Activated naive CD4-positive, alpha-beta T cell treated with anti-CD3 and anti-CD28 coated beads for 36 hours (primary cell): ENCODE data around the gene SYTL2. TPM values are rescaled to one million over a fixed set of nuclear protein-coding genes. Genes with fewer than 3 reads are reported as not detected.
"Not testable (repeated sequence)": the region's sequence is repeated elsewhere in the genome, so short reads cannot be mapped to it uniquely, and the experiment has no call there.

Source experiments
- CTCF ChIA-PET: fragments of 350-600 bp; sonication (Branson Sonifier 250); formaldehyde crosslinking; loops from one replicate; lab custom pipeline; 2021; ENCODE audit warnings: antibody characterized with exemption; lab: Charles Lee
- DNase-seq: peaks from one replicate; pipeline ENCODE4 v3.0.0-alpha.2; 2020
- H3K27ac Mint-ChIP-seq: one replicate; pipeline ENCODE4 v1.8.0; 2021; ENCODE audit warnings: mild to moderate bottlenecking, mixed read lengths
- H3K27me3 Mint-ChIP-seq: one replicate; pipeline ENCODE4 v1.8.0; 2021; ENCODE audit warnings: low read depth, mixed read lengths
- H3K36me3 Mint-ChIP-seq: one replicate; pipeline ENCODE4 v1.8.0; 2021; ENCODE audit warnings: low read depth, mixed read lengths
- H3K4me1 Mint-ChIP-seq: one replicate; pipeline ENCODE4 v1.8.0; 2021; ENCODE audit warnings: low read depth, mixed read lengths
- H3K4me3 Mint-ChIP-seq: one replicate; pipeline ENCODE4 v1.8.0; 2021; ENCODE audit warnings: mild to moderate bottlenecking, moderate library complexity, mixed read lengths
- H3K9me3 Mint-ChIP-seq: one replicate; pipeline ENCODE4 v1.8.0; 2021; ENCODE audit warnings: mixed read lengths
- intact Hi-C: fragments of 100-400 bp; cut with micrococcal nuclease; formaldehyde crosslinking; loops from one replicate; pipeline ENCODE4 v1.15.1; 2023
- total RNA-seq, 2 experiments: library from RNA; stranded (reverse); gene quantifications; one replicate each; pipeline ENCODE4 v1.2.3, GENCODE V29; 2021

SYTL2 gene, protein sequence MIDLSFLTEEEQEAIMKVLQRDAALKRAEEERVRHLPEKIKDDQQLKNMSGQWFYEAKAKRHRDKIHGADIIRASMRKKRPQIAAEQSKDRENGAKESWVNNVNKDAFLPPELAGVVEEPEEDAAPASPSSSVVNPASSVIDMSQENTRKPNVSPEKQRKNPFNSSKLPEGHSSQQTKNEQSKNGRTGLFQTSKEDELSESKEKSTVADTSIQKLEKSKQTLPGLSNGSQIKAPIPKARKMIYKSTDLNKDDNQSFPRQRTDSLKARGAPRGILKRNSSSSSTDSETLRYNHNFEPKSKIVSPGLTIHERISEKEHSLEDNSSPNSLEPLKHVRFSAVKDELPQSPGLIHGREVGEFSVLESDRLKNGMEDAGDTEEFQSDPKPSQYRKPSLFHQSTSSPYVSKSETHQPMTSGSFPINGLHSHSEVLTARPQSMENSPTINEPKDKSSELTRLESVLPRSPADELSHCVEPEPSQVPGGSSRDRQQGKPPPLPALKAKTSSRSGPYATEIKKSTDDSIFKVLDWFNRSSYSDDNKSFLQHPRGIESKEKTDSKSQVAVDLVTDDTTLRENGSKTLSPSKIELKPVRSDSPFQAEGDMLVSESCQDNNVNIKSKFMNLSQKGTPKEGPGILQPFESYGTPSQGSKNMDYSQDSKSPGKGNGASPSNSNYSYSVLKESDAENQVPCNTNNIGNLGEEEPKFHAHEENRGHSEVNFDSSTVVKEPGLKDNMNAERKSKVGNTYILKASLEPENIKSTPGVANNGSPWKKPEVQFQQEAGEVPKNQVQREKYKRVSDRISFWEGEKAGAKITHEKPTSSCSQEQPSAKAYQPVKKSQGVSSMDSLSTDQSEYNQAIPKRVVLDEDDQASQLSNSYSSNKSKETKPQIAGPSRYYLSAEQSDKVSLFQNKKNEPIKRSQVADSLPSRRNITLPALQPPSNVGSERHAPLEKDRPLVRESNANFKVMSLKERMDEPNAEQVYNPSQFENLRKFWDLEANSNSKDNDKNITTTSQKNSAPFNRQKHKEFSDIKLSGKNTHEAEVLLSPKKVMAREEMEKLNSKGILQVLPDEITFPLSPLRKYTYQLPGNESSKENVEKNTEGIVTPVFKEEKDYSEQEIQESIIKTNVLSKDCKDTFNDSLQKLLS (N-terminal part only)
- total RNA-seq = 10 to 100 TPM; 13.8 to 13.9 TPM

DNA sequence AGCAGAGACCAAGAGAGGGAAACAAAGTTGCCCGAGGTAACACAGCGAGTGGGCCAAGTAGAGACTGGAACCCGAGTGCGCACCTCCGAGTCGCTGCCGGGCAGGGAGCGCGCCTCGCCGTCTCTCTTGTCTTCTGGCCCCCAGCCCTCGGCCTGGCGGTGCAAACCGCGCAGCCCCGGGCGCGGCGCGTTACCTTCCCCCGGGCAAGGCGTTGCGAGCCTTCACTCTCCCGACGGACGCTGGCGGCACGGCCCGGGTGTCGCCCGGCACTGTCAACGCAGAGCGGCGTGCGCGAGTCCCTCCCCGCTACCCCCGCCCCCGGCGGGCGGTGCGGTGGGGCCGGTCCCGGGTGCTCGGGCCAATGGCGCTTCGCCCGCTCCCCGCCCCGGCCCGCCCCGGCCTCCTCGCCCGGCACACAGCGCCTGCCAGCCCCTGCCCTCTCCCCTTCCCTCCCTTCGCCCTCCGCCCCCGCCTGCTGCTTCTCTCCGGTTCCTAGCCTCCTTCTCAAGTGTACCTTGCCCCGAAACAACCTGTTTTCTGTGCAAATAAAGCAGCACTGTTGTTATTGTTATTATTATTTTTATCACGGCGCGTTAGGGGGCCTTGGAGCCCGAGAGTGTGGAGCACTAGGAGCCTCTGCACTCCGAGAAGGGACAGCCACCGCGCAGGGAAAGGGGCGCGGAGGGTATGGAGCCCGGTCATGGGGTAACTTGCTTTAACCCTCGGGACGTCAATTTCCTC is at the start of gene SYTL2:
Gene SYTL2, minus strand, starts transcription at position 271 of the 741 bp plus-strand sequence. CDS start 53,416 bp downstream, outside the sequence.
- Mint-ChIP-seq H3K27ac (no peak within 1 kb of the TSS), H3K4me3 (peak within 1 kb of the TSS; percentile 81), H3K9me3 (no peaks in the 10 kb centered on the region), H3K36me3 (no peaks in the 10 kb centered on the region), H3K4me1 (peaks cover 33% of the 10 kb centered on the region), H3K27me3 (no peaks in the 10 kb centered on the region)
- intact Hi-C loops = loop anchor here (1.0 to 2.0 kb wide), 5 partner anchors 12 to 146 kb away; partner anchors contain the start of genes CCDC83 and CREBZF
- CTCF ChIA-PET = interaction anchor here (0.9 to 1.8 kb wide), 3 partner anchors 14 to 162 kb away, joined by 3 to 6 read pairs (median 4); partner anchors contain the start of gene TMEM126A
- peak; percentile 77 for DNase-seq

DNA sequence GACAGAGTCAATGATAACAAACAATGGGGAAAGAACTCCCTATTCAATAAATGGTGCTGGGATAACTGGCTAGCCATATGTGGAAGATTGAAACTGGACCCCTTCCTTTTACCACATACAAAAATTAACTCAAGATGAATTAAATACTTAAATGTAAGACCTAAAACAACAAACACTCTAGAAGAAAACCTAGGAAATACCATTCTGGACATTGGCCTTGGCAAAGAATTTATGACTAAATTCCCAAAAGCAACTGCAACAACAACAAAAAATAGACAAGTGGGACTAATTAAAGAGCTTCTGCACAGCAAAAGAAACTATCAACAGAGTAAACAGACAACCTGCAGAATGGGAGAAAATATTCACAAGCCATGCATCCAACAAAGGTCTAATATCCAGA is 48.6 kb upstream of the SYTL2 start:
- intact Hi-C loops = loop anchor here (10.0 kb wide), 1 partner anchor 815 kb away; the partner anchor contains the start of gene ME3
- not testable (repeated sequence) for DNase-seq, H3K27me3 Mint-ChIP-seq, H3K4me1 Mint-ChIP-seq, H3K36me3 Mint-ChIP-seq, H3K27ac Mint-ChIP-seq, H3K4me3 Mint-ChIP-seq, H3K9me3 Mint-ChIP-seq
- CTCF ChIA-PET = interaction anchor here (0.6 kb wide), 1 partner anchor 822 kb away, joined by 4 read pairs; no protein-coding TSS in a partner anchor

DNA sequence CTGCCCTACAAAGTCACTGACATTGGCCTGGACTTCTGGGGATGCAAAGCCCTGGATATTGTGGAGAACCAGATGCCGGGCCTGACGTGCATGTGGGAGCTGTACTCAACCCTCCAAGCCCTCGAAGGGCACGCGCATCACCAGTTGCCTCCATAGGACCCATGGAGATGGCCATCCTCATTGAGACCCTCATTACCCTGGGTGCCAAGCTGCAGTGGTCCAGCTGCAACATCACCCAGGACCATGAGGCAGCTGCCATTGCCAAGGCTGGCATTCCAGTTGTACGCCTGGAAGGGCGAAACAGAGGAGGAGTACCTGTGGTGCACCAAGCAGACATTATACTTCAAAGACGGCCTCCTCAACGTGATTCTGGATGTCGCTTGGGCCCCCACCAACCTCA is 46.2 kb upstream of the SYTL2 start:
- peaks cover 6% of the 10 kb centered on the region for H3K36me3 Mint-ChIP-seq
- no peak overlapping the region for H3K4me3 Mint-ChIP-seq
- peaks cover 1% of the 10 kb centered on the region for H3K27me3 Mint-ChIP-seq
- intact Hi-C loops = loop anchor here (10.0 kb wide), 1 partner anchor 818 kb away; the partner anchor contains the start of gene ME3
- CTCF ChIA-PET = no interaction called here
- DNase-seq = no peak
- no peaks in the 10 kb centered on the region for H3K9me3 Mint-ChIP-seq
- peaks cover 7% of the 10 kb centered on the region for H3K4me1 Mint-ChIP-seq
- no peak overlapping the region for H3K27ac Mint-ChIP-seq

DNA sequence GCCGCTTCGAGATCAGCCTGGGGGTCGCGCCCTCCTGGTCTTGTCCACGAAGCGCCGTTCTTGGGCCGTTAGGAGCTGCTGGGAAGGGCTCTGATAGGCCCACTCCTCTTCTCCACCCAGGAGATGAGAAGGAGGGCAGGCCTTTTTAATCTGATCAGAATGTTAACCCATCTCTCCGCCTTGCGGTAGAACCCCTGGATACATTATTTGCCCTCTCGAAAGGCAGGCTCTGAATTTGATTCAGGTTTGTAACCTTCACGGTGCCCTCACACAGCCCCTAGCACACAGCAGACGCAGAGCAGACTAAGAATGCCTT is 44.4 kb upstream of the SYTL2 start, which contains the start of gene CCDC83:
Gene CCDC83, plus strand, starts transcription at position 43 of the 316 bp plus-strand sequence. CDS start 9,741 bp downstream, outside the sequence.
- Mint-ChIP-seq H3K27ac (peak within 1 kb of the TSS; percentile 89), H3K36me3 (peaks cover 6% of the 10 kb centered on the region), H3K27me3 (no peaks in the 10 kb centered on the region), H3K9me3 (no peaks in the 10 kb centered on the region), H3K4me3 (peak within 1 kb of the TSS; percentile 88), H3K4me1 (peaks cover 7% of the 10 kb centered on the region)
- no peak for DNase-seq
- intact Hi-C loops = loop anchor here (1.0 to 10.0 kb wide), 13 partner anchors 45 to 963 kb away; partner anchors contain the start of gene ME3
- CTCF ChIA-PET = interaction anchor here (0.6 to 2.0 kb wide), 39 partner anchors 8 to 961 kb away, joined by 3 to 9 read pairs (median 3); partner anchors contain the start of gene HIKESHI

DNA sequence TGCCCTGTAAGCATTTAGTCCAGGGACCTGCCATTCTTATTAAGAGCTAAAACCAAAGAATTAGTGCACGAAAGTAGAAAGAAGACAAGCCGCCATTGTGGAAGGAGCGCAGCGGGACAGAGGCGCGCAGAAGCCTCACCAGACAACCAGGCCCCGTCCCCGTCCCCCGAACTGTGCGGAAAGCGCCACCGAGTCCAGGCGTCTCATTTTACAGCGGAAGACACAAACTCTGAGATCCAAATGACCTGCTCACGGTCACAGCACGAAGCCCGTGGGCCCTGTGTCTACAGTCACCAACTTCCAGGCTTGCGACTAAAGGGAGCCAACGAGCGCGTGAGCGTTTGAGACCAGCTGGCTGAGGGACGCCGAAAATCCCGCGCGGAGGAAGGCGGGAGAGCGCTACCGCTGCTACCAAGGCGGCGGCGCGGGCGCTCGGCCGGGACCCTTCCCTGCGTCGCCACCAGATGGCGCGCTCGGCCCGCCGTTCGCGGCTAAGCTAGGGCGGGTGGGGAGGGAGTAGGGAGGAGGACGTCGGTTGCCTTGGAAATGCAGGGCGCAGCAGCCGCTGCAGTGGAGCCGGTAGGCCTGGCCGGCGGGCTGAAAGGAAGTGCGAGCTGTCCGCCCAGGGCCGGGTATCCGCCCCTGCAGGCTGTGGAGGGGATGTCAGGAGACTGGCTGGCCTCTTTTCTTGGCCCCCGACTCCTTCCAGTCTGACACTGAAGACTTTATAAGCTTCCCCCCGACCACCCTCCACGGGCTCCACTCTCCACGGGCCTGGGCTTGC is 43.8 kb upstream of the SYTL2 start:
- Mint-ChIP-seq H3K4me1 (peaks cover 7% of the 10 kb centered on the region), H3K27me3 (no peaks in the 10 kb centered on the region), H3K36me3 (peaks cover 8% of the 10 kb centered on the region), H3K27ac (peak overlapping the region; percentile 89), H3K4me3 (peak overlapping the region; percentile 88), H3K9me3 (peaks cover 2% of the 10 kb centered on the region)
- peak; percentile 92 for DNase-seq
- CTCF ChIA-PET = interaction anchor here (0.6 to 2.0 kb wide), 43 partner anchors 9 to 961 kb away, joined by 3 to 9 read pairs (median 3); partner anchors contain the start of gene HIKESHI
- intact Hi-C loops = loop anchor here (1.0 to 10.0 kb wide), 20 partner anchors 44 to 1065 kb away; partner anchors contain the start of genes ME3 and TMEM126B

DNA sequence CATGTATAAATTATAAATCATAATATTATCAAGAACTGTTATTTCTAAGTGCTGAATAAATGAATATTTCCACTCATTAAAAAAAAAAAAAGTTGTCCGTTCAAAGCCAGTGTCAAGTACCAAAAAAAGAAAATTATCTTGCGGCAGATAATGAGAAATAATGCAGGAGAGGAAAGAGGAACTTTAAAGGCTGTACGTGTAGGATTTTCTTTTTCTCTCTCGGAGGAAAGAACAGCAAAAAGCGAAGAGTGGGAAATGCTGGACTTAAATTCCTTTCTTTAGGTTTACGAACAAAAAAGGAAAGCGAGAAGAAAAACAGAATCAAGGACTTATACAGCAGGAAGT is 43.2 kb upstream of the SYTL2 start:
- Mint-ChIP-seq H3K27ac (peak overlapping the region; percentile 89), H3K36me3 (peaks cover 8% of the 10 kb centered on the region), H3K27me3 (no peaks in the 10 kb centered on the region), H3K9me3 (peaks cover 2% of the 10 kb centered on the region), H3K4me1 (peaks cover 7% of the 10 kb centered on the region), H3K4me3 (peak overlapping the region; percentile 88)
- CTCF ChIA-PET = interaction anchor here (0.7 to 1.7 kb wide), 23 partner anchors 10 to 603 kb away, joined by 3 to 9 read pairs (median 4); partner anchors contain the start of gene HIKESHI
- DNase-seq = no peak
- intact Hi-C loops = loop anchor here (1.0 to 10.0 kb wide), 13 partner anchors 93 to 1065 kb away; partner anchors contain the start of genes ME3 and TMEM126B

DNA sequence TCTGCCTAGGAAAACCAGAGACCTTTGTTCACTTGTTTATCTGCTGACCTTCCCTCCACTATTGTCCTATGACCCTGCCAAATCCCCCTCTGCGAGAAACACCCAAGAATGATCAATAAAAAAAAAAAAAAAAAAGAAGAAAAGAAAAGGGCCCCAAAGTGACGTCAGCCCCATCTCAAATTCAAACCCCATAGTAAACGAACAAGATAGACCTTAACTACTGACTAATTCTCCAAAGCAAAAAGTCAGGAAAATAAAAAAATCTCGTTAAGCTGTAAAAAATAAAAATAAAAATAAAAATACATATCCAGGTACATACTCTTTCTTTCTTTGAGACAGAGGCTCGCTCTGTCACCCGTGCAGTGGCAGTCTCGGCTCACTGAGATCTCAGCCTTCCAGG is 42.6 kb upstream of the SYTL2 start:
- H3K4me1 Mint-ChIP-seq, H3K36me3 Mint-ChIP-seq, H3K9me3 Mint-ChIP-seq, H3K27ac Mint-ChIP-seq, H3K4me3 Mint-ChIP-seq, H3K27me3 Mint-ChIP-seq, DNase-seq, CTCF ChIA-PET: not testable (repeated sequence)
- intact Hi-C loops = loop anchor here (10.0 kb wide), 1 partner anchor 821 kb away; the partner anchor contains the start of gene ME3

DNA sequence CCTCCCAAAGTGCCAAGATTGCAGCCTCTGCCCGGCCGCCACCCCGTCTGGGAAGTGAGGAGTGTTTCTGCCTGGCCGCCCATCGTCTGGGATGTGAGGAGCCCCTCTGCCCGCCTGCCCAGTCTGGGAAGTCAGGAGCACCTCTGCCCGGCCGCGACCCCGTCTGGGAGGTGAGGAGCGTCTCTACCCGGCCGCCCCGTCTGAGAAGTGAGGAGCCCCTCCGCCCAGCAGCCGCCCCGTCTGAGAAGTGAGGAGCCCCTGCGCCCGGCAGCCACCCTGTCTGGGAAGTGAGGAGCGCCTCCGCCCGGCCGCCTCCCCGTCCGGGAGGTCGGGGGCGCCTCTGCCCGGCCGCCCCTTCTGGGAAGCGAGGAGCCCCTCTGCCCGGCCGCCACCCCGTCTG is 41.8 kb upstream of the SYTL2 start:
- H3K27me3 Mint-ChIP-seq, DNase-seq, H3K4me3 Mint-ChIP-seq, H3K4me1 Mint-ChIP-seq, H3K9me3 Mint-ChIP-seq, H3K27ac Mint-ChIP-seq, H3K36me3 Mint-ChIP-seq: not testable (repeated sequence)
- CTCF ChIA-PET = interaction anchor here (0.6 kb wide), 1 partner anchor 159 kb away, joined by 7 read pairs; no protein-coding TSS in a partner anchor
- intact Hi-C loops = loop anchor here (10.0 kb wide), 1 partner anchor 822 kb away; the partner anchor contains the start of gene ME3

DNA sequence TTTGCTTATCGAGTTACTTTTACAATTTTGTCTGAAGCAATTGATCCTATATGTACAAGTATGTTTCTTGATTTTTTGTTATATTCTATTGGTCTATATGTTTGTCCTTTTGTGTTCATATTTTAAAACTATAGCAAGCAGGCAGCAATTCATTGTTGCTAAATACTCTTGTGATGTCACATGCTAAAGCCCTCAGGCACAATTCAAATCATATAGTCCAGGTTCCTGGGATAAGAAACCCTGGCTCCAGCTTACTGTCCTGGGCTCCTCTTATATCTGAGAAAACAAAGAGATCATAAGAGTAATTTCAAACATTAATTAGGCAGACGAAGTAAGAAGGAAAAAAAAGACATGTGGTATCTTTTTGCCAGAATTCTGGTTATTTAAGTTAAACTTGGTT is 37.6 kb upstream of the SYTL2 start:
- Mint-ChIP-seq H3K27ac (no peak overlapping the region), H3K27me3 (no peaks in the 10 kb centered on the region), H3K9me3 (peaks cover 7% of the 10 kb centered on the region), H3K4me3 (no peak overlapping the region), H3K36me3 (peaks cover 8% of the 10 kb centered on the region), H3K4me1 (peaks cover 6% of the 10 kb centered on the region)
- intact Hi-C loops = no loop called here
- DNase-seq = no peak
- CTCF ChIA-PET = no interaction called here

DNA sequence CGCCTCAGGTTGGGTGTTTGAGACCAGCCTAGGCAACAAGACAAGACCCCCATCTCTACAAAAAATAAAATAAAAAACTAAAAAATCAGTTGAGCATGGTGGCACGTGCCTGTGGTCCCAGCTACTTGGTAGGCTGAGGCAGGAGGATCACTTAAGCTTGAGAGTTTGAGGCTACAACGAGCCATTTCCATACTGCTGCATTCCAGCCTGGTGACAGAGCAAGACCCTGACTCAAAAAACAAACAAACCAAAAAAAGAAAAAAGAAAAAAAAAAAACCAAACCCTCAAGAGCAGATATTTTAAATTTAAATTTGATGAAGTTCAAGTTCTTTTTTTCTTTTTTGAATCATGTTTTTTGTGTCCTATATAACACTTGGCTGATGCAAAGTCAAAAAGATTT is 37.1 kb upstream of the SYTL2 start:
- CTCF ChIA-PET = interaction anchor here (1.1 kb wide), 1 partner anchor 179 kb away, joined by 3 read pairs; no protein-coding TSS in a partner anchor

More for the DNA sequence above, 37.1 kb upstream of the SYTL2 start:
- H3K4me1 Mint-ChIP-seq = peaks cover 6% of the 10 kb centered on the region
- no peak overlapping the region for H3K4me3 Mint-ChIP-seq
- H3K27ac Mint-ChIP-seq = no peak overlapping the region
- H3K27me3 Mint-ChIP-seq = no peaks in the 10 kb centered on the region
- intact Hi-C loops = no loop called here
- peaks cover 7% of the 10 kb centered on the region for H3K9me3 Mint-ChIP-seq
- no peak for DNase-seq
- peaks cover 5% of the 10 kb centered on the region for H3K36me3 Mint-ChIP-seq
